ENCODE measurements around the gene INTS6.

GRCh38 chr13:51324714-51325420 is 128.0 kb downstream of the INTS6 start:
- TF ChIP-seq POLR2A (IDR thresholded peaks at IDR 0.05; ENCODE audit: low read depth), result no peak
- TF ChIP-seq CTCF (IDR thresholded peaks at IDR 0.05), result no peak

All from esophagus muscularis mucosa (tissue), 3 donors.